ENCODE data around the gene SERTM2. TPM values are rescaled to one million over a fixed set of nuclear protein-coding genes. Genes with fewer than 3 reads are reported as not detected.

Gene SERTM2
- total RNA-seq, 6 experiments from 2014 or later = 0.06 to 29.1 (median 0.25) TPM

GRCh38 chrX:111506826-111507225 is 4.6 kb upstream of the SERTM2 start:
- ATAC-seq (no peak), DNase-seq (no peak)
- WGBS (ENCODE audit: insufficient coverage, low coverage, low lambda C conversion rate, missing lambda C conversion rate) = 73% methylated on average over 1 of the region's 1 CpG
- H3K4me3 ChIP-seq = no peak overlapping the region
- peaks cover 0 to 7% (median 0%) of the 10 kb centered on the region in 4 donors for H3K4me1 ChIP-seq
- no peak for TF ChIP-seq POLR2A (IDR thresholded peaks at IDR 0.05)
- TF ChIP-seq CTCF (IDR thresholded peaks at IDR 0.05) = no peak
- peaks cover 0 to 3% of the 10 kb centered on the region in 2 donors for H3K27me3 ChIP-seq
- H3K9me3 ChIP-seq = no peaks in the 10 kb centered on the region
- intact Hi-C loops (cut with DNase I) = no loop called here
- H3K27ac ChIP-seq = no peak overlapping the region
- H3K36me3 ChIP-seq = no peaks in the 10 kb centered on the region

GRCh38 chrX:111507933-111508332 is 3.5 kb upstream of the SERTM2 start:
- H3K27ac ChIP-seq = no peak overlapping the region
- no peak overlapping the region for H3K4me3 ChIP-seq
- H3K27me3 ChIP-seq = peaks cover 0 to 5% of the 10 kb centered on the region in 2 donors
- no peaks in the 10 kb centered on the region for H3K9me3 ChIP-seq
- peak in 1 of 4 donors; percentile 36 for ATAC-seq
- no peak for TF ChIP-seq POLR2A (IDR thresholded peaks at IDR 0.05)
- TF ChIP-seq CTCF (IDR thresholded peaks at IDR 0.05) = no peak
- peaks cover 0 to 7% (median 0%) of the 10 kb centered on the region in 4 donors for H3K4me1 ChIP-seq
- intact Hi-C loops (cut with DNase I) = no loop called here
- DNase-seq = no peak
- H3K36me3 ChIP-seq = no peaks in the 10 kb centered on the region

- DNase-seq = no peak
- no peaks in the 10 kb centered on the region for H3K9me3 ChIP-seq
- peaks cover 0 to 11% (median 2%) of the 10 kb centered on the region in 4 donors for H3K36me3 ChIP-seq
- no peak overlapping the region for H3K4me3 ChIP-seq
- H3K27me3 ChIP-seq = peaks cover 0 to 5% of the 10 kb centered on the region in 2 donors
- intact Hi-C loops (cut with DNase I) = no loop called here
- no peak overlapping the region for H3K27ac ChIP-seq
- no peak for TF ChIP-seq POLR2A (IDR thresholded peaks at IDR 0.05)
- TF ChIP-seq CTCF (IDR thresholded peaks at IDR 0.05) = no peak
- ATAC-seq = peak in 2 of 4 donors; percentile 44 to 53
- H3K4me1 ChIP-seq = no peaks in the 10 kb centered on the region
These were observed 3.9 kb downstream of the SERTM2 start for GRCh38 chrX:111515298-111515697.

GRCh38 chrX:111518667-111519066 is 7.2 kb downstream of the SERTM2 start:
- H3K27me3 ChIP-seq = no peaks in the 10 kb centered on the region

More at GRCh38 chrX:111518667-111519066, 7.2 kb downstream of the SERTM2 start:
- ATAC-seq = no peak
- DNase-seq = no peak
- H3K27ac ChIP-seq = no peak overlapping the region
- WGBS (ENCODE audit: insufficient coverage, low coverage, low lambda C conversion rate, missing lambda C conversion rate) = 72% methylated on average over 5 of the region's 5 CpGs
- H3K9me3 ChIP-seq = no peaks in the 10 kb centered on the region
- TF ChIP-seq CTCF (IDR thresholded peaks at IDR 0.05) (no peak), POLR2A (IDR thresholded peaks at IDR 0.05) (no peak)
- H3K36me3 ChIP-seq = peaks cover 0 to 11% (median 2%) of the 10 kb centered on the region in 4 donors
- H3K4me1 ChIP-seq = no peaks in the 10 kb centered on the region
- no peak overlapping the region for H3K4me3 ChIP-seq
- intact Hi-C loops (cut with DNase I) = no loop called here
